HepG2 (cell line): ENCODE results near the gene PRKAR2B.

Source experiments
- ARNT ChIP-seq: fragments of 450-650 bp; IDR thresholded peaks from 2 replicates; pipeline ENCODE4 v1.6.1; 2017
- ARNT2 ChIP-seq: sonication (generic); formaldehyde crosslinking; IDR thresholded peaks from 2 replicates; pipeline ENCODE4 v1.8.0; 2022; ENCODE audit warnings: mild to moderate bottlenecking, low read depth, missing genetic modification reagents, moderate library complexity
- CERS6 ChIP-seq: sonication (generic); formaldehyde crosslinking; IDR thresholded peaks from 2 replicates; pipeline ENCODE4 v1.5.0; 2020; ENCODE audit warnings: missing genetic modification reagents
- CHD2 ChIP-seq: IDR thresholded peaks from 2 replicates; pipeline ENCODE4 v1.6.1; 2011; ENCODE audit warnings: low read depth, low read length, improper control_type of control experiment
- CTCF ChIP-seq: sonication (generic); formaldehyde crosslinking; IDR thresholded peaks from 2 replicates; pipeline ENCODE4 v1.5.0; 2020; ENCODE audit warnings: mild to moderate bottlenecking, missing genetic modification reagents, moderate library complexity
- DPF2 ChIP-seq: sonication (generic); formaldehyde crosslinking; IDR thresholded peaks from 2 replicates; pipeline ENCODE4 v1.4.0; 2020; ENCODE audit warnings: mild to moderate bottlenecking, low read depth, missing genetic modification reagents, borderline replicate concordance
- EP300 ChIP-seq, 3 experiments: sonication (generic) in 1 of 3; formaldehyde crosslinking in 1 of 3; IDR thresholded peaks; 2 replicates each; pipeline versions ENCODE4 v1.5.1 to v1.6.1; 2011 to 2020; ENCODE audit warnings: low read depth in 2 of 3, low read length in 2 of 3, borderline replicate concordance in 1 of 3, improper control_type of control experiment in 1 of 3, mild to moderate bottlenecking in 1 of 3, missing genetic modification reagents in 1 of 3, moderate library complexity in 1 of 3
- GABPA ChIP-seq, 2 experiments: IDR thresholded peaks; 2 replicates each; pipeline ENCODE4 v1.6.1; 2011 to 2016; ENCODE audit warnings: low read depth in 2 of 2, low read length in 1 of 2, missing biosample characterization in 1 of 2, missing genetic modification characterization in 1 of 2
- KLF16 ChIP-seq, 2 experiments: sonication (generic) in 1 of 2; formaldehyde crosslinking in 1 of 2; IDR thresholded peaks; 2 replicates each; pipeline versions ENCODE4 v1.6.1 to v1.8.0; 2016 to 2023; ENCODE audit warnings: missing genetic modification reagents in 2 of 2, missing compliant biosample characterization in 1 of 2
- KMT2A ChIP-seq: sonication (generic); formaldehyde crosslinking; IDR thresholded peaks from 2 replicates; pipeline ENCODE4 v1.4.0; 2020; ENCODE audit warnings: missing genetic modification reagents
- ZKSCAN8 ChIP-seq: IDR thresholded peaks from 2 replicates; pipeline ENCODE4 v1.6.1; 2016; ENCODE audit warnings: borderline replicate concordance, missing genetic modification reagents, missing compliant biosample characterization
- ZNF382 ChIP-seq: sonication (generic); formaldehyde crosslinking; IDR thresholded peaks from 2 replicates; pipeline ENCODE4 v1.5.0; 2020; ENCODE audit warnings: missing genetic modification reagents, mild to moderate bottlenecking, borderline replicate concordance
- ZSCAN31 ChIP-seq: sonication (generic); formaldehyde crosslinking; IDR thresholded peaks from 2 replicates; pipeline ENCODE4 v1.5.0; 2020; ENCODE audit warnings: low read depth, mild to moderate bottlenecking, missing genetic modification reagents

GRCh38 chr7:107109955-107110354 lies 65.5 kb downstream of the PRKAR2B start:
- TF ChIP-seq CTCF (no peak), DPF2 (CRISPR knock-in tag) (no peak), KMT2A (CRISPR knock-in tag) (no peak), GABPA (IDR thresholded peaks at IDR 0.05; ENCODE audit: low read depth, low read length) (no peak), GABPA (CRISPR knock-in tag; IDR thresholded peaks at IDR 0.05; ENCODE audit: low read depth) (no peak), ZNF382 (CRISPR knock-in tag) (no peak), CERS6 (CRISPR knock-in tag) (no peak), ARNT (no peak), KLF16 (CRISPR knock-in tag; IDR thresholded peaks at IDR 0.05) (no peak), EP300 (IDR thresholded peaks at IDR 0.05; ENCODE audit: low read depth in 2 of 2, low read length in 2 of 2) (no peak), EP300 (CRISPR knock-in tag; IDR thresholded peaks at IDR 0.05; ENCODE audit: borderline replicate concordance) (no peak), ZSCAN31 (CRISPR knock-in tag) (no peak), ZKSCAN8 (CRISPR knock-in tag) (no peak), CHD2 (no peak), ARNT2 (no peak)
